ENCODE measurements around the gene CCL16. TPM values are rescaled to one million over a fixed set of nuclear protein-coding genes. Genes with fewer than 3 reads are reported as not detected.

CCL16 gene
- total and polyA plus RNA-seq, 2 donors = 0.09 to 0.46 TPM

- Histone ChIP-seq H3K4me1 (ENCODE audit: control insufficient read depth in 2 of 2, insufficient read depth in 2 of 2, low read length in 2 of 2) (no peaks in the 10 kb centered on the region), H3K27me3 (ENCODE audit: control insufficient read depth in 2 of 2, insufficient read depth in 1 of 2, low read length in 1 of 2) (no peaks in the 10 kb centered on the region), H3K4me3 (ENCODE audit: low read length in 2 of 2) (no peak overlapping the region), H3K9me3 (ENCODE audit: control insufficient read depth in 2 of 2, insufficient read depth in 1 of 2, low read length in 1 of 2) (peaks cover 3 to 14% of the 10 kb centered on the region in 2 donors), H3K36me3 (ENCODE audit: control insufficient read depth in 2 of 2, insufficient read depth in 2 of 2, low read length in 1 of 2) (no peaks in the 10 kb centered on the region), H3K27ac (ENCODE audit: low read depth in 1 of 2, low read length in 1 of 2) (no peak overlapping the region)
- WGBS = 94% methylated on average over 2 of the region's 2 CpGs
- no peak for DNase-seq (ENCODE audit: low read depth in 6 of 9, low spot score in 9 of 9)
Measured at GRCh38 chr17:36011201-36011600, 29.9 kb upstream of the CCL16 start.

- WGBS = 93% methylated on average over 14 of the region's 14 CpGs
Measured at GRCh38 chr17:36008998-36009665, 27.8 kb upstream of the CCL16 start.

DNA sequence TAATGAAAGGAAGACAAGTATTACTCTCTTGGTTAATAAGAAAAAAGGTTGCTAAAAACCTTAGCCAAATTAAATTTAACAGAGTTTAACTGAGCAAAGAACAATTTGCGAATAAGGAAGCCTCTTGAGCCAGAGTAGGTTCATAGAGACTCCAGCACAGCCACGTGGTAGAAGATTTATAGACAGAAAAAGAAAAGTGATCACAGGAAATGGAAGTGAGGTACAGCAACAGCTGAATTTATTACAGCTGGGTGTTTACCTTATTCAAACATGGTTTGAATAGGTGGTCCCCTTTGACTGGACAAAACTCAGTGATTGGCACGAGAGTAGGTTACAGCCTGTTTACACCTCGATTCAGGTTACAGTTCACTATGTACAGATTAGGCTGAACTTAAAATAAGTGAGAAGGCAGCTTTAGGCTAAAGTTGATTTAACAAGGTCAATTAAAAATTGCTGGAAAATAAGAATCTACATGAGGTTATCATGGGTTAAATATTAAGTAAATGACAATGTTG, 23.4 kb upstream of the CCL16 start:
- DNase-seq (ENCODE audit: low read depth in 6 of 9, low spot score in 9 of 9) = no peak
- H3K9me3 ChIP-seq (ENCODE audit: control insufficient read depth in 2 of 2, insufficient read depth in 1 of 2, low read length in 1 of 2) = peaks cover 2 to 13% of the 10 kb centered on the region in 2 donors
- no peaks in the 10 kb centered on the region for H3K4me1 ChIP-seq (ENCODE audit: control insufficient read depth in 2 of 2, insufficient read depth in 2 of 2, low read length in 2 of 2)
- no peaks in the 10 kb centered on the region for H3K36me3 ChIP-seq (ENCODE audit: control insufficient read depth in 2 of 2, insufficient read depth in 2 of 2, low read length in 1 of 2)
- no peak overlapping the region for H3K4me3 ChIP-seq (ENCODE audit: low read length in 2 of 2)
- 27% methylated on average over 4 of the region's 4 CpGs for WGBS
- H3K27me3 ChIP-seq (ENCODE audit: control insufficient read depth in 2 of 2, insufficient read depth in 1 of 2, low read length in 1 of 2) = no peaks in the 10 kb centered on the region
- no peak overlapping the region for H3K27ac ChIP-seq (ENCODE audit: low read depth in 1 of 2, low read length in 1 of 2)

More at GRCh38 chr17:36008998-36009665, 27.8 kb upstream of the CCL16 start:
- H3K36me3 ChIP-seq (ENCODE audit: control insufficient read depth in 2 of 2, insufficient read depth in 2 of 2, low read length in 1 of 2) = no peaks in the 10 kb centered on the region
- no peak overlapping the region for H3K27ac ChIP-seq (ENCODE audit: low read depth in 1 of 2, low read length in 1 of 2)
- no peaks in the 10 kb centered on the region for H3K4me1 ChIP-seq (ENCODE audit: control insufficient read depth in 2 of 2, insufficient read depth in 2 of 2, low read length in 2 of 2)
- no peak for DNase-seq (ENCODE audit: low read depth in 6 of 9, low spot score in 9 of 9)
- H3K27me3 ChIP-seq (ENCODE audit: control insufficient read depth in 2 of 2, insufficient read depth in 1 of 2, low read length in 1 of 2) = no peaks in the 10 kb centered on the region
- no peak overlapping the region for H3K4me3 ChIP-seq (ENCODE audit: low read length in 2 of 2)
- peaks cover 3 to 14% of the 10 kb centered on the region in 2 donors for H3K9me3 ChIP-seq (ENCODE audit: control insufficient read depth in 2 of 2, insufficient read depth in 1 of 2, low read length in 1 of 2)

DNA sequence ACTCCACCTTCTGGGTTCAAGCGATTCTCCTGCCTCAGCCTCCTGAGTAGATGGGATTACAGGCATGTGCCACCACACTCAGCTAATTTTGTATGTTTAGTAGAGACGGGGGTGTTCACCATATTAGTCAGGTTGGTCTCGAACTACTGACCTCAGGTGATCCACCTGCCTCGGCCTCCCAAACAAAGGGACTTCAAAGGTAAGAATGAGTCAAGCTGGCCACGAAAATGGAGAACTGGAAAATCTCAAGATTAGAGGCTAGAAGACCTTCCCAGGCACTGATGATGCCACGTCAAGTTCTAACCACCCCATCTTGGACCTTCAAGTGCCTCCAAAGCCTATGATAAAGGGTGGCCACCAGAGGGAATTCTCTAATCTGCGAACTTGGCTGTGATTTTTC, 21.3 kb upstream of the CCL16 start:
- Histone ChIP-seq H3K4me3 (ENCODE audit: low read length in 2 of 2) (no peak overlapping the region), H3K4me1 (ENCODE audit: control insufficient read depth in 2 of 2, insufficient read depth in 2 of 2, low read length in 2 of 2) (no peaks in the 10 kb centered on the region), H3K27ac (ENCODE audit: low read depth in 1 of 2, low read length in 1 of 2) (no peak overlapping the region), H3K9me3 (ENCODE audit: control insufficient read depth in 2 of 2, insufficient read depth in 1 of 2, low read length in 1 of 2) (no peaks in the 10 kb centered on the region), H3K27me3 (ENCODE audit: control insufficient read depth in 2 of 2, insufficient read depth in 1 of 2, low read length in 1 of 2) (no peaks in the 10 kb centered on the region), H3K36me3 (ENCODE audit: control insufficient read depth in 2 of 2, insufficient read depth in 2 of 2, low read length in 1 of 2) (no peaks in the 10 kb centered on the region)
- WGBS = 94% methylated on average over 7 of the region's 7 CpGs
- DNase-seq (ENCODE audit: low read depth in 6 of 9, low spot score in 9 of 9) = no peak

DNA sequence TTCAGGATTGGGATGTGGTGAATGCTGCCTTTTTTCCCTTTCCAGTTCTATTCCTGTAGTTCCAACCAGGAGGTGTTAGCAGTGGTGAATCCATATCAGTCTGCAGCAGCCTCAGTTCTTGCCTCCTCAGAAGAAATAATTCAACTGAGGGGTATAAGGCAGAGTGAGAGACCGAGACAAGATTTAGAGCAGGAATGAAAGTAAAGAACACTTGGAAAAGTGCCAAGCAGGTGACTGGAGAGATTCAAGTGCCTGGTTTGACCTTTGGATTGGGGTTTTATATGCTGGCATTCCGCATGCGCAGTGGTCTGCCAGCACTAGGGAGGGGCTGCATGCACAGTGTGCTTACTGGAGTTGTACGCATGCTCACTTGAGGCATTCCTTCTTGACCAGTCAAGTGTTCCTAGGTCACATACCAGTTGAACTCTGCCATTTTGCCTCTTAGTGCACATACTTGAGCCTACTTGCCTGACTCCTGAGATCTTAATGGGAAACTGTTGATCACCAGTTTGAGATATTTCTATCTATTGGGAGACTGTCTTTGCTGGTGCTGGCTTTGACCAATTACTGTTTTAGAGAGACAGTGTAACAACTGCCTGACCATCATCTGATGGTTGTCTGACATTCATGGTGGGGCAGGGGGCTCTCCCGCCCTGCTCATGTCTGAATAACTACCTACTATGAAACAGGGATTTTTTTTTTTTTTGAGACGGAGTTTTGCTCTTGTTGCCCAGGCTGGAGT, 20.7 kb upstream of the CCL16 start:
- no peak for DNase-seq (ENCODE audit: low read depth in 6 of 9, low spot score in 9 of 9)
- no peak overlapping the region for H3K4me3 ChIP-seq (ENCODE audit: low read length in 2 of 2)
- 96% methylated on average over 6 of the region's 6 CpGs for WGBS
- no peaks in the 10 kb centered on the region for H3K9me3 ChIP-seq (ENCODE audit: control insufficient read depth in 2 of 2, insufficient read depth in 1 of 2, low read length in 1 of 2)
- no peaks in the 10 kb centered on the region for H3K36me3 ChIP-seq (ENCODE audit: control insufficient read depth in 2 of 2, insufficient read depth in 2 of 2, low read length in 1 of 2)
- H3K4me1 ChIP-seq (ENCODE audit: control insufficient read depth in 2 of 2, insufficient read depth in 2 of 2, low read length in 2 of 2) = no peaks in the 10 kb centered on the region
- no peaks in the 10 kb centered on the region for H3K27me3 ChIP-seq (ENCODE audit: control insufficient read depth in 2 of 2, insufficient read depth in 1 of 2, low read length in 1 of 2)
- H3K27ac ChIP-seq (ENCODE audit: low read depth in 1 of 2, low read length in 1 of 2) = no peak overlapping the region

- no peaks in the 10 kb centered on the region for H3K27me3 ChIP-seq (ENCODE audit: control insufficient read depth in 2 of 2, insufficient read depth in 1 of 2, low read length in 1 of 2)
- DNase-seq (ENCODE audit: low read depth in 6 of 9, low spot score in 9 of 9) = no peak
- no peak within 1 kb of the TSS for H3K4me3 ChIP-seq (ENCODE audit: low read length in 2 of 2)
- H3K36me3 ChIP-seq (ENCODE audit: control insufficient read depth in 2 of 2, insufficient read depth in 2 of 2, low read length in 1 of 2) = no peaks in the 10 kb centered on the region
- H3K9me3 ChIP-seq (ENCODE audit: control insufficient read depth in 2 of 2, insufficient read depth in 1 of 2, low read length in 1 of 2) = no peaks in the 10 kb centered on the region
- no peaks in the 10 kb centered on the region for H3K4me1 ChIP-seq (ENCODE audit: control insufficient read depth in 2 of 2, insufficient read depth in 2 of 2, low read length in 2 of 2)
- 92% methylated on average over 6 of the region's 6 CpGs for WGBS
- H3K27ac ChIP-seq (ENCODE audit: low read depth in 1 of 2, low read length in 1 of 2) = no peak within 1 kb of the TSS
Measured at GRCh38 chr17:36001110-36001771, 19.9 kb upstream of the CCL16 start, which contains the start of gene CCL15. TSS of gene CCL15 (minus strand) at chr17:36001553. CDS start at chr17:36001492, 61 bp downstream.

- H3K9me3 ChIP-seq (ENCODE audit: control insufficient read depth in 2 of 2, insufficient read depth in 1 of 2, low read length in 1 of 2) = no peaks in the 10 kb centered on the region
- WGBS = 93% methylated on average over 6 of the region's 6 CpGs
- no peak overlapping the region for H3K27ac ChIP-seq (ENCODE audit: low read depth in 1 of 2, low read length in 1 of 2)
- DNase-seq (ENCODE audit: low read depth in 6 of 9, low spot score in 9 of 9) = no peak
- no peaks in the 10 kb centered on the region for H3K27me3 ChIP-seq (ENCODE audit: control insufficient read depth in 2 of 2, insufficient read depth in 1 of 2, low read length in 1 of 2)
- no peaks in the 10 kb centered on the region for H3K36me3 ChIP-seq (ENCODE audit: control insufficient read depth in 2 of 2, insufficient read depth in 2 of 2, low read length in 1 of 2)
- no peak overlapping the region for H3K4me3 ChIP-seq (ENCODE audit: low read length in 2 of 2)
- no peaks in the 10 kb centered on the region for H3K4me1 ChIP-seq (ENCODE audit: control insufficient read depth in 2 of 2, insufficient read depth in 2 of 2, low read length in 2 of 2)
Measured at GRCh38 chr17:36000732-36001109, 19.4 kb upstream of the CCL16 start.

DNA sequence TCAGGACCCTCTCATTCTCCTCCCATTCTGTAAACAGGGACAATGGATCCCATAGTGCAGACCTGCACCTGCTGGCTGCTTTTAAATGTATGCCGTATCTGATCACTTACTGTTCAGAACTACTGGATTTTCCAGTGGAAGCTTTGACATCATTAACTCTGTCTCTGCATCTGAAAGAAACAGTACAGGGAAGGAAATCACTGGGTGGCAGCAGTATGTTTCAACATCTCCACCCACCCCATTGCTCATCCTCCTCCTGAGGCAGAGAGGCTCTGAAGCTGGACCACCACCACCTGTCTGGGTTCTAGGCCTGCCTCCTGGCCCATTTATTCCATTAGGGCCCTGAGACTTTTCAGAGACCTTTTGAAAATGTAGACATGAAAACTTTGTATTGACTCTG, 17.5 kb upstream of the CCL16 start:
- Histone ChIP-seq H3K36me3 (ENCODE audit: control insufficient read depth in 2 of 2, insufficient read depth in 2 of 2, low read length in 1 of 2) (no peaks in the 10 kb centered on the region), H3K27me3 (ENCODE audit: control insufficient read depth in 2 of 2, insufficient read depth in 1 of 2, low read length in 1 of 2) (no peaks in the 10 kb centered on the region), H3K4me1 (ENCODE audit: control insufficient read depth in 2 of 2, insufficient read depth in 2 of 2, low read length in 2 of 2) (no peaks in the 10 kb centered on the region), H3K4me3 (ENCODE audit: low read length in 2 of 2) (no peak overlapping the region), H3K27ac (ENCODE audit: low read depth in 1 of 2, low read length in 1 of 2) (no peak overlapping the region), H3K9me3 (ENCODE audit: control insufficient read depth in 2 of 2, insufficient read depth in 1 of 2, low read length in 1 of 2) (no peaks in the 10 kb centered on the region)
- 98% methylated on average over 1 of the region's 1 CpG for WGBS
- no peak for DNase-seq (ENCODE audit: low read depth in 6 of 9, low spot score in 9 of 9)

GRCh38 chr17:35998018-35998545, 16.8 kb upstream of the CCL16 start:
- no peaks in the 10 kb centered on the region for H3K9me3 ChIP-seq (ENCODE audit: control insufficient read depth in 2 of 2, insufficient read depth in 1 of 2, low read length in 1 of 2)
- no peaks in the 10 kb centered on the region for H3K4me1 ChIP-seq (ENCODE audit: control insufficient read depth in 2 of 2, insufficient read depth in 2 of 2, low read length in 2 of 2)
- H3K36me3 ChIP-seq (ENCODE audit: control insufficient read depth in 2 of 2, insufficient read depth in 2 of 2, low read length in 1 of 2) = no peaks in the 10 kb centered on the region
- H3K27ac ChIP-seq (ENCODE audit: low read depth in 1 of 2, low read length in 1 of 2) = no peak overlapping the region
- DNase-seq (ENCODE audit: low read depth in 6 of 9, low spot score in 9 of 9) = no peak
- H3K27me3 ChIP-seq (ENCODE audit: control insufficient read depth in 2 of 2, insufficient read depth in 1 of 2, low read length in 1 of 2) = no peaks in the 10 kb centered on the region
- whole genome bisulfite sequencing = 96% methylated on average over 11 of the region's 11 CpGs
- H3K4me3 ChIP-seq (ENCODE audit: low read length in 2 of 2) = no peak overlapping the region
